ENCODE data around the gene AIFM1. TPM values are rescaled to one million over a fixed set of nuclear protein-coding genes. Genes with fewer than 3 reads are reported as not detected.

Gene AIFM1
- total RNA-seq, 1 donor from 2014 or later = 29.1 TPM

GRCh38 chrX:130167040-130167439 is 1.4 kb upstream of the AIFM1 start:
- H3K4me1 Mint-ChIP-seq (ENCODE audit: low read depth, unreplicated experiment) = peaks cover 7% of the 10 kb centered on the region
- H3K9me3 Mint-ChIP-seq (ENCODE audit: unreplicated experiment) = peaks cover 3% of the 10 kb centered on the region
- H3K27me3 Mint-ChIP-seq (ENCODE audit: unreplicated experiment) = no peaks in the 10 kb centered on the region
- H3K4me3 Mint-ChIP-seq (ENCODE audit: unreplicated experiment) = peak overlapping the region; percentile 99
- H3K27ac Mint-ChIP-seq (ENCODE audit: unreplicated experiment) = peak overlapping the region; percentile 22
- H3K36me3 Mint-ChIP-seq (ENCODE audit: unreplicated experiment) = no peaks in the 10 kb centered on the region
- DNase-seq = no peak
- TF ChIP-seq CTCF (IDR thresholded peaks at IDR 0.05; ENCODE audit: partially characterized antibody, unreplicated experiment) = no peak

- TF ChIP-seq CTCF (IDR thresholded peaks at IDR 0.05; ENCODE audit: partially characterized antibody, unreplicated experiment) = no peak
- no peak for DNase-seq
- Mint-ChIP-seq H3K4me1 (ENCODE audit: low read depth, unreplicated experiment) (peaks cover 7% of the 10 kb centered on the region), H3K36me3 (ENCODE audit: unreplicated experiment) (no peaks in the 10 kb centered on the region), H3K27ac (ENCODE audit: unreplicated experiment) (peak overlapping the region; percentile 86), H3K27me3 (ENCODE audit: unreplicated experiment) (no peaks in the 10 kb centered on the region), H3K9me3 (ENCODE audit: unreplicated experiment) (peaks cover 3% of the 10 kb centered on the region), H3K4me3 (ENCODE audit: unreplicated experiment) (peak overlapping the region; percentile 99)
Measured at GRCh38 chrX:130166503-130166777, 799 bp upstream of the AIFM1 start.

GRCh38 chrX:130165181-130165702 is 399 bp downstream of the AIFM1 start:
- Mint-ChIP-seq H3K9me3 (ENCODE audit: unreplicated experiment) (peaks cover 3% of the 10 kb centered on the region), H3K4me3 (ENCODE audit: unreplicated experiment) (peak overlapping the region; percentile 99), H3K27ac (ENCODE audit: unreplicated experiment) (peak overlapping the region; percentile 76), H3K36me3 (ENCODE audit: unreplicated experiment) (no peaks in the 10 kb centered on the region), H3K27me3 (ENCODE audit: unreplicated experiment) (no peaks in the 10 kb centered on the region), H3K4me1 (ENCODE audit: low read depth, unreplicated experiment) (peaks cover 4% of the 10 kb centered on the region)
- no peak for DNase-seq
- TF ChIP-seq CTCF (IDR thresholded peaks at IDR 0.05; ENCODE audit: partially characterized antibody, unreplicated experiment) = no peak

GRCh38 chrX:130163398-130163797 is 2.2 kb downstream of the AIFM1 start:
- no peak for DNase-seq
- no peak for TF ChIP-seq CTCF (IDR thresholded peaks at IDR 0.05; ENCODE audit: partially characterized antibody, unreplicated experiment)
- Mint-ChIP-seq H3K4me3 (ENCODE audit: unreplicated experiment) (peak overlapping the region; percentile 46), H3K4me1 (ENCODE audit: low read depth, unreplicated experiment) (peaks cover 9% of the 10 kb centered on the region), H3K36me3 (ENCODE audit: unreplicated experiment) (no peaks in the 10 kb centered on the region), H3K27me3 (ENCODE audit: unreplicated experiment) (no peaks in the 10 kb centered on the region), H3K27ac (ENCODE audit: unreplicated experiment) (no peak overlapping the region), H3K9me3 (ENCODE audit: unreplicated experiment) (peaks cover 3% of the 10 kb centered on the region)

GRCh38 chrX:130162094-130162735 is 3.4 kb downstream of the AIFM1 start:
- H3K4me1 Mint-ChIP-seq (ENCODE audit: low read depth, unreplicated experiment) = peaks cover 9% of the 10 kb centered on the region

More at GRCh38 chrX:130162094-130162735, 3.4 kb downstream of the AIFM1 start:
- Mint-ChIP-seq H3K4me3 (ENCODE audit: unreplicated experiment) (no peak overlapping the region), H3K36me3 (ENCODE audit: unreplicated experiment) (no peaks in the 10 kb centered on the region), H3K27ac (ENCODE audit: unreplicated experiment) (no peak overlapping the region), H3K27me3 (ENCODE audit: unreplicated experiment) (no peaks in the 10 kb centered on the region), H3K9me3 (ENCODE audit: unreplicated experiment) (peaks cover 3% of the 10 kb centered on the region)
- no peak for DNase-seq
- TF ChIP-seq CTCF (IDR thresholded peaks at IDR 0.05; ENCODE audit: partially characterized antibody, unreplicated experiment) = no peak

Measured in glutamatergic neuron (in vitro differentiated cells).